ENCODE data around the gene RAPGEF1.

- TF ChIP-seq POLR2A (IDR thresholded peaks at IDR 0.05) (no peak), CTCF (IDR thresholded peaks at IDR 0.05) (no peak)
Observed at GRCh38 chr9:131636593-131636992, 103.3 kb downstream of the RAPGEF1 start.

All from sigmoid colon (tissue), 3 donors.